Measurements from ENCODE around the gene ROBO2.

ROBO2 gene

GRCh38 chr3:77150759-77151158 is 110.9 kb downstream of the ROBO2 start:
- no peak for DNase-seq (ENCODE audit: low read depth)
- no peak for TF ChIP-seq CTCF (IDR thresholded peaks at IDR 0.05; ENCODE audit: control insufficient read depth, extremely low read depth, insufficient read depth)
- no peak overlapping the region for H3K4me3 ChIP-seq (ENCODE audit: low read depth, low read length)

GRCh38 chr3:77158730-77159581 is 119.1 kb downstream of the ROBO2 start:
- no peak overlapping the region for H3K4me3 ChIP-seq (ENCODE audit: low read depth, low read length)
- DNase-seq (ENCODE audit: low read depth), result no peak
- no peak for TF ChIP-seq CTCF (IDR thresholded peaks at IDR 0.05; ENCODE audit: control insufficient read depth, extremely low read depth, insufficient read depth)

GRCh38 chr3:77160931-77161497 is 121.1 kb downstream of the ROBO2 start:
- TF ChIP-seq CTCF (IDR thresholded peaks at IDR 0.05; ENCODE audit: control insufficient read depth, extremely low read depth, insufficient read depth), result no peak
- no peak for DNase-seq (ENCODE audit: low read depth)
- no peak overlapping the region for H3K4me3 ChIP-seq (ENCODE audit: low read depth, low read length)

GRCh38 chr3:77169823-77170222 is 129.9 kb downstream of the ROBO2 start:
- DNase-seq (ENCODE audit: low read depth), result no peak
- TF ChIP-seq CTCF (IDR thresholded peaks at IDR 0.05; ENCODE audit: control insufficient read depth, extremely low read depth, insufficient read depth), result no peak
- no peak overlapping the region for H3K4me3 ChIP-seq (ENCODE audit: low read depth, low read length)

GRCh38 chr3:77171026-77171425 is 131.1 kb downstream of the ROBO2 start:
- no peak for TF ChIP-seq CTCF (IDR thresholded peaks at IDR 0.05; ENCODE audit: control insufficient read depth, extremely low read depth, insufficient read depth)
- no peak overlapping the region for H3K4me3 ChIP-seq (ENCODE audit: low read depth, low read length)
- no peak for DNase-seq (ENCODE audit: low read depth)

GRCh38 chr3:77179762-77180161 is 139.9 kb downstream of the ROBO2 start:
- TF ChIP-seq CTCF (IDR thresholded peaks at IDR 0.05; ENCODE audit: control insufficient read depth, extremely low read depth, insufficient read depth), result no peak
- H3K4me3 ChIP-seq (ENCODE audit: low read depth, low read length), result no peak overlapping the region
- DNase-seq (ENCODE audit: low read depth), result no peak
